Stimulated activated CD4-positive, alpha-beta T cell treated with anti-CD3 and anti-CD28 coated beads, Interleukin-2, amount 100 ng/mL, for 24 hours (primary cell): ENCODE measurements around the gene ZNF3.

Experiments used
- DNase-seq, 2 donors: peaks; one replicate each; pipeline ENCODE4 v3.0.0-alpha.2; 2020

The ZNF3 gene

DNA sequence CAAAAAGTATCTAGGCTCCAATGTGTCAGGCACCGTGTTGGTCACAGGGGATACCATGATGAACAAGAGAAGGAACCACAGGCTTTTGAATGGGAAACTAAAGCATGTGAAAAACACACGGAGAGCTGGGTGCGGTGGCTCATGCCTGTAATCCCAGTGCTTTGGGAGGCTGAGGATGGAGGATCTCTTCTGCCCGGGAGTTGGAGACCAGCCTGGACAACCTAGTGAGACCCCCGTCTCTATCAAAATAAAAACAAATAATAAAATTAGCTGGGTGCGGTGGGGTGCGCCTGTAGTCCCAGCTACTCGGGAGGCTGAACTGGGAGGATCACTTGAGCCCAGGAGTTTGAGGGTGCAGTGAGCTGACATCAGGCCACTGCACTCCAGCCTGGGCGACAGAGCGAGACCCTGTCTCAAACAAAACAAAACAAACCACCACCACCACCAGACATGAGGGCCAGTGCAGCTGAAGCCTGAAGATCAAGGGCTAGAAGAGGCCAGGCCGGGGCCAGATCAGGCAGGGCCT, 6.6 kb upstream of the ZNF3 start:
- no peak for DNase-seq

DNA sequence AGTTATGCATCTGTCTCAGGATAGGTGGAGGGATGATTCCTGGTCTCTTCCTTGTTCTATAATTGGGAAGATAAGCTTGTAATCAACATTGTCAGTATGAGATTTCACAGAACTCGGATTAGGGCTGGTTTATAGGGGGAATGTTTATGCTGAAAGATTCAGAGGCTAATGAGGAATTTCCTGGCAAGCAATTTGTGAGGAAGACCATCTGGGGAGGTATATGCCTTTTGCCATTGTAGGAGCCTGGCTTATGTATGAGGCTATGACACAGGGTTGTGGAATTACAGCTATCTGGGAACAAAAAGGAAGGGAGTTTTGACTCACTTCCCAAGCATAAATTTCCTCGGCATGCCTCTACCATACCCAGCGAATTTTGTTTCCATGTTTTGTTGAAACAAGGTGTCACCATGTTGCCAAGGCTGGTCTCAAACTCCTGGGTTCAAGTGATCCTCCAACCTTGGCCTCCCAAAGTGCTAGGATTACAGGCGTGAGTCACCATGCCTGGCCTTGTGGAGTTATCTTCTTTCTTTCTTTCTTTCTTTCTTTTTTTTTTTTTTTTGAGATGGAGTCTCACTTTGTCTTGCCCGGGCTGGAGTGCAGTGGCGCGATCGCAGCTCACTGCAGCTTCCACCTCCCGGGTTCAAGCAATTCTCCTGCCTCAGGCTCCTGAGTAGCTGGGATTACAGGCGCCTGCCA, 5.7 kb upstream of the ZNF3 start:
- no peak for DNase-seq

DNA sequence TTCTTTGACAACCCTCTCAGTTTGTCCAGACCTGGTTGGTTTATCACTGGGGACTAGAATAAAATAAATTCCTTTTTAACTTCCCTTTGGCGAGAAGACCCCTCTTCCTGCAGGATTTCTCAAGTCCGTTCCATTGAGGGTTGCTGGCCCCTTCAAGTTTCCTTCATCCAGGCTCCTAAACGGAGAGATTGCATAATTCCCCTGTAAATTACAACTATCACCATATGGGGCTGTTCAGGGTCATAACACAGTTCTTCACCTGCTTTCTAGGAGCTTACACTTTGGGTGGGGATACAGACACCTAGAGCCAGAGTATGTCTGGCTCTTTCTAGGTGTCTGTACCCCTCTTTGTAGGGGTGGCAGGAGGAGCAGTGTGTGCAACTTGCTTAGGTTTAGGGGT, 4.0 kb upstream of the ZNF3 start:
- no peak for DNase-seq

DNA sequence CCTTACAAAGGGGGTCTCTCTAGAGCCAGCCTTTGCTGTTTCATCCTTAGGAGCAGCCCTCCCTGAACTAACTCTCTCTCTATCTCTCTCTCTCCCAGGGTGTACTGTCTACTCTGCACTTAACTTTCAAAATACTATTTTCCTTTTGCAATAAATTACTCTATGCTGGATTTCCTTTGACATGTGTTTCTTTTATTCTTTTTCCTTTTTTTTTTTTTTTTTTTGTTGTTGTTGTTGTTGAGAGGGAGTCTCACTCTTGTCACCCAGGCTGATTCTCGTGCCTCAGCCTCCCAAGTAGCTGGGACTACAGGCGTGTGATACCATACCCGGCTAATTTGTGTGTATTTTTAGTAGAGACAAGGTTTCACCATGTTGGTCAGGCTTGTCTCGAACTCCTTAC, 1.5 kb upstream of the ZNF3 start:
- DNase-seq, result no peak

DNA sequence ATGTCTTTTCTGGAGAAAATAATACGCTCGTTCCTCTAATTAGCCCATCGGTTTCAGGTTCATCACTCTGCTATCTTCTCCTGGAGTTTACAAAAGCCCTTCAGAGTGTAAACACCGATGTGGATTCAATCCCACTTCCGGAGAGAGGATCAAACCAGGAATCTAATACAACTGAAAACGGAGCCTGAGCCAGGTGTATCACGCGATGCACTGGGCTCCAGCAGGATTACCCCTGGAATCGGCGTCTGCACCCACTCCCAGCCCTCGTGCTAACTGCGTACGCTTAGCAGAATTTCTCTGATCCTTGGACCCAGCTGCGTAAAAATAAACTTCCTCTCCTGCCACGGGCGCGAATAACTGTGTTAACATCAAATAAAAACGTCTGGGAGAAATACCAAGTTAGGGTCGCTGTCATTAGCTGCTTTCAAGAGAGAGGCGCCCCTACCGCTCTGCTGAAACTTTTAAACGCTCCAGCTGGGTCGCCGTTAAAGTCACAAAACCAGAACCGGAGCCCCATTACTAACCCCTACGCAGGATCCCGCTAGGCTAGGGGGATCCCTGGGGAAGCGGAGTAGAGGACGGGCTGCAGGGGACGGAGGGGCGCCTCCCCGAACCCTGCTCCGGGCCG, 502 bp downstream of the ZNF3 start:
- no peak for DNase-seq

DNA sequence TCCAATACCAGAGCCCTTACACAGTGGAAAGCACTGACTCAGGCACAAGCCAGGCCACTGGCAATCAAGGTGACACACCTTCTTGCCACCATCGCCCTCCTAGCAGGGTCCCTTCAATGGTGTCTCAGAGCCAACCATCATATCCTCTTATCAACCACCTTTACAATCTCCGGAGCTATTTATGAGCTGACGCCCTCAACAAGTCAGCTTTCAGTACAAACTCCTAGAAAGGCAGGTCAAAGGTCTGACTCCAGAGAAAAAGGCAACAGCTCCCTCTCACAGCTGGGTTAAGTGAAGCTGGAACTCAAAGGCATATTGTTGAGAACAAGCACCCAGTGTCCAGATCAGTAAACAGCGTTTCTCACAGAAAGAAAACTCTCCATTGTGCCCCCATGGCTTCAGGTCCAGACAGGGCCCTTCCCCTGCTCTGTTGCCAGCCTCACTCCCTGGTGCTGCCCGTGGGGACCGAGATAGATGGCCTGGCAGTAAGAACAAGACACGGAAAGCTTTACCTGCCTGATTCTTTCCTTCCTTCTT, 2.4 kb downstream of the ZNF3 start:
- DNase-seq, result no peak

DNA sequence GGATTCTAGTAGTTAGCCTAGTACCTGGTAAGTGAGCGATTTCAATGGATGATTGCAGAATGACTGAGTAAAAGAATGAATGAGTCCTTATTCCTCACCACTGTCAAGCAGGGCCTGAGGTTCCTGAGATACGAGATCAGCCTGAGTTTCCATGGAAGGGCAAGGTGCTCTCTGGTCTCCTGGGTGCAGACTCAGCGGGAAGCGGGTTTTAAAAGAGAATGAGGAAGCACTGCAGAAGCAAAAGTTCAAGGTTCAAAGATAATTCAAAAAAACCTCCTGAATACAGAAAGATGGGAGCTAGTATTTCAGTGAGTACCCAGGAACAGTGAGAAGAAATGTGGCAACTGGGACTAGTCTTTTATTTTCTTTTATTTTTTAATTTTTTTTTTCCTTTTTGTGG, 4.3 kb downstream of the ZNF3 start:
- DNase-seq, result no peak

DNA sequence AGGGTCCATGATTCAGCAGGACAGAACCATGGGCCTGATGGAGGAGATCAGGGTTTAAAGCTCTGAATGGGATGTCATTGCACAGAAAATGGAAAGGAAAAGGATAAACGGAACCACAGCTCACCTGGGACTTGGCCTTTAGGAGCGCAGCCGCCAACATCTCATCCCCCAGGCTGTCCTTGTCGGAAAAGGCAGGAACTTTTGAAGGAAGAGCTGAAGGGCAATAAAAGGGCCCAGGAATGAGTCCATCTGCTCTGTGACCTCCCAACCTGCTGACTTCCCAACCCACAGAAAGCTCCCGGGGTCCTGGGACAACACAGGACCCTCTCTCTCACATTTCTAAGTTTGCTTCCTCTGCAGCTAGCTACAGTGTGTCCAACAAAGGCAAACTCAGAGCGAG, 6.1 kb downstream of the ZNF3 start:
- DNase-seq, result no peak

DNA sequence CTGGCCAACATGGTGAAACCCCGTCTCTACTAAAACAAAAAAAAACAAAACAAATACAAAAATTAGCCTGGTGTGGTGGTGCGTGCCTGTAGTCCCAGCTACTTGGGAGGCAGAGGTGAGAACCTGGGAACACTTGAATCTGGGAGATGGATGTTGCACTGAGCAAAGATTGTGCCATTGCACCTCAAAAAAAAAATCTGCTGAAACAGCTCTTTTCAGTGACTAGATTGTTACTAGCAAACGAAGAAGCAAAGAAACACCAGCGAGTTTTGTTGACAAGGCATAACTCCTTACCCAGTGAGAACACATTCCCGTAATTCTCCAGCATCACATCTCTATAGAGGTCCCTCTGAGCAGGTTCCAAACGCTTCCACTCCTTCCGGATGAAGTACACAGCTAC, 6.7 kb downstream of the ZNF3 start:
- no peak for DNase-seq

DNA sequence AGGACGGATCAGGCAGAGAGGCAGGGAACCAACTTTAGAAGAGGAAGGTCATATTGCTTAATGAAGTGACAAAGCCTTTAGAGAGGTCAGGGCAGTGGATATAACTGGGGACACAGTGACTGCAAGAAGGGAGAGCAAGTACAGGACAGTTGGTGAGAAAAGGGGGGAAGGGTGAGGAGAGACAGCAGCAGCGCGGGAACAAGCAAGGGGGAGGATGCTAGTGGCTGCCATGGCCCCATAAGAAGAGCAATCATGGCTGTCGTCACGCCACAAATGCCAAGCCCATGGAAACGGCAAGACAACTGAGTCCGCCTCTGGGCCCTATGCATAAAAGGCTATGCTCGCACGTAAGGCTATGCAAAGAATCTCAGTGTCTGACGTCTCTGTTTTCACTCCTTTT, 9.1 kb downstream of the ZNF3 start:
- no peak for DNase-seq

DNA sequence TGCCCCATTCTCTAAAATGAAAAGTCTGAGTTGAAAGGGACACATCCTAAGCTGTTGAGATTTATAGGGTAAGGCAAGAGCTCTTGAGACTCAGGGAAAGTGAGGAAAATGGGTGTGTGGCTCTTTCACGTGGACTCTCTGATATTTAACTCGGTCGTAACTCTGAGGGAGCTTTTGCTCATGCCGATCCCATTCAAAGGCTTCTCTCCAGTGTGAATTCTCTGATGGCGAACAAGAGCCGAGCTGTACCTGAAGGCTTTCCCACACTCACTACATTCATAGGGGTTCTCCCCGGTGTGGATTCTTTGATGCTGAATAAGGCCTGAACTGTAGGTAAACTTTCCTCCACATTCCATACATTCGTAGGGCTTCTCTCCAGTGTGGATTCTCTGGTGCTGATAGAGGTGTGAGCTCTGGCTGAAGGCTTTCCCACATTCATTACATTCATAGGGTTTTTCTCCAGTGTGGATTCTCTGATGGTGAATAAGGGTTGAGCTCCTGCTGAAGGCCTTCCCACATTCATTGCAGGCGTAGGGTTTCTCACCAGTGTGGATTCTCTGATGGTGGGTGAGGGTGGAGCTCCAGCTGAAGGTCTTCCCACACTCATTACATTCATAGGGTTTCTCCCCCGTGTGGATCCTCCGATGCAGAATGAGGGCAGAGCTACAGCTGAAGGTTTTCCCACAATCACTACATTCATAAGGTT, 10.4 kb downstream of the ZNF3 start:
- no peak for DNase-seq

DNA sequence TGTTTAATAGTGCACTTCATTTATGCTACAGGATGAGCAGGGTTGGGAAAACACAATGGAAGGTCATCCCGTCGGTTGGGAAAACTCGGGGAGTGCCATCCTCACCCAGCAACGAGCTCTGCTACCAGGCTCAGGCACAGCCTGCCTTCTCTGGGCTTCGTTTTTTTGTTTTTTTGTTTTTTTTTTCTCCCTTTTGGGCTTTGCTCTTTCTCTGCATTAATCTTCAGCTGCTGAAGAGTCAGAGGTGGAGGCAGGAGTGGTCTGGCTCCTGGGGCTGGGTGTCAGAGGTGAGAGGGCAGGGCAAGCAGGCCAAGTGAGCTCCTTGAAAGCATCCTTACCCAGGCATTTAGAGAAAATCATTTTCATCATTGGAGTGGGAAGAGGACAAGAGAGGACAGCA, 11.5 kb downstream of the ZNF3 start:
- DNase-seq, result no peak

DNA sequence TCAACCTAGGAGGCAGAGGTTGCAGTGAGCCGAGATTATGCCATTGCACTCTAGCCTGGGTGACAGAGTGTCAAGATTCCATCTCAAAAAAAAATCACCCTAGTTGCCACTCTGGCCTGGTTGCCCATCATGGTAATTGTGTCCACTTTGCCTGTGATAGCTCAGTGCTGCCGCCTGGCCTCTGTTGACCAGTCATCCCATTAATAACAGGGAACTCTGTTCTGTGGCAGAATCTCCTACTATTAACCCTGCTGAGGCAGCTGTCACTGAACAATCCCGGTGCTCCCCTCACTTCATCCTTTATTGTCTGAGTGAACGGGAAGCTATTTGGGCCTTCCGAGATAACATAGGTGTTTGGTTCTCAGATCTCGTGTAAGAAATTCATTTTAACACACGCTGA, 14.6 kb downstream of the ZNF3 start:
- DNase-seq, result no peak

DNA sequence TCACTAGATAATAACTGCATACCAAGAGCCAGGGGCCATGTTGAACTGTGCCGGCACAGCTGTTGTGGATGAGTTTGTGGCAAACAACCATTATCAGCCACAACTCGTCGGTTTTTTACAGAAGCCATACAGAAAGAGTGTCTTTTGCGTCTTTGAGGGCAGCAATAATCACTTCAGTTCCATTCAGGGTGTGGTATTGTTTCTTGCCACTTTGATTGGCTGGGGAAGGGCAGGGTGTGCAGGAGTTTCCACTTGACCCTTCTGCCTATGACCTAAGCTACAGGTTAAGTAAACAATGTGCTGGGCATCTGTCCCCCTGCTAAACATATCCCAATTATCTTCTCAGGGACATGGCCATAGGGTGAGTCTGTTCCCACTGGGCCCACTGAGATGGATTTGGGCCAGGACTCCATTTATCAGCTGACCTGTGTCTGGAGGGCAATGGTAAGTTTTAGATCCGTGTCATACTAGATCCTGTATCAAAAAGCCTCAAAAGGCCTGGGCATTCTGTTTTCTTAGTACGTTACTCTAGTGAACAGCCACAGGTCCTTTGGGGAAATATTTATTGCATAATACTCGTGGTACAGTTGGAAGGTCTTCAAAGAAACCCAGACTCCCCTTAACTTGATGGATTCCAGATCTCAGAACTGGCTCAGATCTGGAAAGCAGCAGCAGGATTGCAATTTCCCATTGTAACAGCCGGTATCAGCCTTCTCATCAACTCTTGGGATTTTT, 15.9 kb downstream of the ZNF3 start:
- DNase-seq, result no peak

DNA sequence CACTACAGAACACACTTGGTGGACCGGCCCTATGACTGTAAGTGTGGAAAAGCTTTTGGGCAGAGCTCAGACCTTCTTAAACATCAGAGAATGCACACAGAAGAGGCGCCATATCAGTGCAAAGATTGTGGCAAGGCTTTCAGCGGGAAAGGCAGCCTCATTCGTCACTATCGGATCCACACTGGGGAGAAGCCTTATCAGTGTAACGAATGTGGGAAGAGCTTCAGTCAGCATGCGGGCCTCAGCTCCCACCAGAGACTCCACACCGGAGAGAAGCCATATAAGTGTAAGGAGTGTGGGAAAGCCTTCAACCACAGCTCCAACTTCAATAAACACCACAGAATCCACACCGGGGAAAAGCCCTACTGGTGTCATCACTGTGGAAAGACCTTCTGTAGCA, 17.4 kb downstream of the ZNF3 start:
- DNase-seq, result no peak

DNA sequence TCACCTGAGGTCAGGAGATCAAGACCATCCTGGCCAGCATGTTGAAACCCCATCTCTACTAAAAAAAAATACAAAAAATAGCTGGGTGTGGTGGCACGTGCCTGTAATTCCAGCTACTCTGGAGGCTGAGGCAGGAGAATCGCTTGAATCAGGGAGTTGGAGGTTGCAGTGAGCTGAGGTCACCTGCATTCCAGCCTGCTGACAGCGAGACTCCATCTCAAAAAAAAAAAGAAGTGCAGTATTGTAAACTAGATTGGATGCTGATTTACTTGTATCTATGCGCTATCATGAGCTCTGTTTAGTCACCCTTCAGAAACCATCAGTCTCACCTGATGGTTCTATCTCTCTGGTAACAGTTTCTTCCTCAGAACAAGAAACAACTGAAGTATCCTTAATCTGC, 18.1 kb downstream of the ZNF3 start:
- no peak for DNase-seq

DNA sequence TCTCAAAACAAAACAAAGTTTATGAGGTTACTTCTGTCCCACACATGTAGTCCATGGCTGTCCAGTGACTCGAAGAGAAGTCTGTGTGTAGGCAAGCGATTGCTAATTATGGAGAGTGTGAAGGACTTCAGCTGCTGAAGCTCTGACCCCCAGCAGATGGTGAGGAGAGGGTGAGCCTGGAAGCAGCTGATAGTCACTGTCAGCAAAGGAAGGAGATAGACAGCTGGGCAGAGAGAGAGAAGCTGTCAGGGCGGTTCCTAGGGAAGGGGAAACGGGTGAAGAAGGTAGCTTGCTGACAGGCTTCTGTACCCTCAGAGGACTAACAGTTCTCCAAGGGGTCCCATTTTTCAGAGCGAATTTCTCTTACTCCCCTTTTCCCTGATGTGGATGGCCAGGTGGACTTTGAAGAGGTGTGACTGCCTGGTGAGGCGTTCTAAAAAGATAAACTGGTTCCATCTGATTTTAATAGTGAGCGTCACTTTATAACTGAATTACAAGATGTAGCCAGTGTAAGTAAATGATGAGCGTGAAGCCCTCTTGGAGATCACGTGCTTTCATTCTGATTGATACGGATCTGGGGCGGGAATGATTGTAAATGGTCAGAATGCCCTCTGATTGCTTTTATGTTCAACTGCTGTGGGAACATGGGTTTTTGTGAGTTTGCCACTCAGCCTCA, 19.9 kb downstream of the ZNF3 start:
- no peak for DNase-seq

DNA sequence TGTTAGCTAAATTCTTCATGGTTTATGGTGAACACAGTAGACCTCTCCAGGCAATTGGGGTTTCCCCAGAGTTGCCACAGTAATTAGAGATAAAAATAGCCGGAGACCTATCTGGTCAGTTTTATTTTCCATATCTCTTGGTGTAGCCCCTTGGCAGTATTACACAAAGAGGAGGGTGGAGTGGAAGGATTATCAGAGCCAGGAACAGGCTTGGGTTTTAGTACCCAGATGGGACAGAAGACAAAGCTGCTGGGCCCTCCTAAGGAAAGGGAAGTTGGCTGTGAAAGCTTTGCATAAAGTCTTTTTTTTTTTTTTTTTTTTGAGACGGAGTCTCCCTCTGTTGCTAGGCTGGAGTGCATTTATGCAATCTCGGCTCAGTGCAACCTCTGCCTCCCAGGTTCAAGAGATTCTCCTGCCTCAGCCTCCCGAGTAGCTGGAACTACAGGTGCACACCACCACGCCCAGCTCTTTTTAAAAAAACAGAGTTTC, 22.2 kb downstream of the ZNF3 start:
- no peak for DNase-seq

DNA sequence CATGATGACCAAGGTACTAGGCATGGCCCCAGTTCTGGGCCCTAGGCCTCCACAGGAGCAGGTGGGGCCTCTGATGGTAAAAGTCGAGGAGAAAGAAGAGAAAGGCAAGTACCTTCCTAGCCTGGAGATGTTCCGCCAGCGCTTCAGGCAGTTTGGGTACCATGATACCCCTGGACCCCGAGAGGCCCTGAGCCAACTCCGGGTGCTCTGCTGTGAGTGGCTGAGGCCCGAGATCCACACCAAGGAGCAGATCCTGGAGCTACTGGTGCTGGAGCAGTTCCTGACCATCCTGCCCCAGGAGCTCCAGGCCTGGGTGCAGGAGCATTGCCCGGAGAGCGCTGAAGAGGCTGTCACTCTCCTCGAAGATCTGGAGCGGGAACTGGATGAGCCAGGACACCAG, 24.5 kb downstream of the ZNF3 start:
- DNase-seq, result no peak

DNA sequence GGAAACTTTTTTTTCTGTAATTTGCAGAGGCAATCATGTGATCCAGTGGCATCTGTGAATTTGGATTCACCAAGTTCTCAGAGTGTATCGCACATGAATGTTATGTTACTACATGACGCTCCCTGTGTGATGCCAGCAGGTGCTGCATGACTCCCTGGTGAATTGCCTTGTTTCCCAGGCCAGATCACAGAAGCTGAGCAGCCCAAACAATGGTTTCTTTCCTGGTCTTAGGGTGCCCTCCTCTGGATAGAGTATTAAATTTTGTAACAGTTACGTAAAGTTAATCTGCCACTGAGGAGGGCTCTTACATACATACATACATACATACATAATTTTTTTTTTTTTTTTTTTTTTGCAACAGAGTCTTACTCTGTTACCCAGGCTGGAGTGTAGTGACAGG, 28.3 kb downstream of the ZNF3 start:
- DNase-seq, result no peak

DNA sequence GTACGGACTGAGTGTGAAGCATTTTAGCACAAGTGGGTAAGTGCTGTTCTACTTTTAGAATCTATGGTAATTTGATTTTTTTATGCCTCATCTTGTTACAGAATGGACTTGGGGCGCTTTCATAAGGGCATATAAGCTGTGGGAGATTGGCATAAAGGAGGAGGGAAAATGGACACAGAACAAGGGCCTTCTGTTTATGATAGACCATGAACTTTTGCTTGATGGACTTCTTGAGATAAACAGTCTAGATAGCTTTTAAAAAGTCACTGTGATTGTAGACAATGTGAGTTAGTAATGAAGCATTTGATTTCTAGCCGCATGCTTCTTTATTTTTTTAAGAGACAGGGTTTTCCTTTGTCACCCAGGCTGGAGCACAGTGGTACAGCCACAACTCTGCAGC, 29.9 kb downstream of the ZNF3 start:
- no peak for DNase-seq
